GM12801 (cell line): Measurements from ENCODE around the gene USP35.

Experiments
- TF ChIP-seq, protein P1 (sequence below): IDR thresholded peaks from one replicate; pipeline ENCODE4 v1.5.1; 2011; ENCODE audit warnings: control low read depth; ENCODE audit not compliant: insufficient read length; ENCODE audit errors: extremely low read depth

The USP35 gene

DNA sequence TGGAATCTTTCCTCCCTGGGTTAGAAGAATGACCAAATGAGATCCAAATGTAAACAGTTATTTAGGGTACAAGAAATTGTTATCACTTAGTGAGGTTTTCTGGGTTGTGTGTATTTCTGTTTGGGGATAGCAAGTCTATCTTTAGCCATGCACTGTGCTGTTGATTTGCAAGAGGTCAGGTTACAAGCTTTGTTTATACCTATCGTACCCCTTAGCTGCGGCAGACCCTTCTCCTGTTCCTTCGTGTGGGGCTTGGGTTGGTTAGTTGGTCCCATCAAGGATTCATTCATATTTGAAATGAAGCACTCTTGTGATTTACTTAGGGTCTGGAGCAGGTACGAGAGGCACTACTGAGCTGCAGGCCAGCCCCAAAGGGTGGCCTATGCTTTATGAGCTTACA lies 72.6 kb downstream of the USP35 start:
- TF ChIP-seq, protein P1, sequence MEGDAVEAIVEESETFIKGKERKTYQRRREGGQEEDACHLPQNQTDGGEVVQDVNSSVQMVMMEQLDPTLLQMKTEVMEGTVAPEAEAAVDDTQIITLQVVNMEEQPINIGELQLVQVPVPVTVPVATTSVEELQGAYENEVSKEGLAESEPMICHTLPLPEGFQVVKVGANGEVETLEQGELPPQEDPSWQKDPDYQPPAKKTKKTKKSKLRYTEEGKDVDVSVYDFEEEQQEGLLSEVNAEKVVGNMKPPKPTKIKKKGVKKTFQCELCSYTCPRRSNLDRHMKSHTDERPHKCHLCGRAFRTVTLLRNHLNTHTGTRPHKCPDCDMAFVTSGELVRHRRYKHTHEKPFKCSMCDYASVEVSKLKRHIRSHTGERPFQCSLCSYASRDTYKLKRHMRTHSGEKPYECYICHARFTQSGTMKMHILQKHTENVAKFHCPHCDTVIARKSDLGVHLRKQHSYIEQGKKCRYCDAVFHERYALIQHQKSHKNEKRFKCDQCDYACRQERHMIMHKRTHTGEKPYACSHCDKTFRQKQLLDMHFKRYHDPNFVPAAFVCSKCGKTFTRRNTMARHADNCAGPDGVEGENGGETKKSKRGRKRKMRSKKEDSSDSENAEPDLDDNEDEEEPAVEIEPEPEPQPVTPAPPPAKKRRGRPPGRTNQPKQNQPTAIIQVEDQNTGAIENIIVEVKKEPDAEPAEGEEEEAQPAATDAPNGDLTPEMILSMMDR, result no peak

DNA sequence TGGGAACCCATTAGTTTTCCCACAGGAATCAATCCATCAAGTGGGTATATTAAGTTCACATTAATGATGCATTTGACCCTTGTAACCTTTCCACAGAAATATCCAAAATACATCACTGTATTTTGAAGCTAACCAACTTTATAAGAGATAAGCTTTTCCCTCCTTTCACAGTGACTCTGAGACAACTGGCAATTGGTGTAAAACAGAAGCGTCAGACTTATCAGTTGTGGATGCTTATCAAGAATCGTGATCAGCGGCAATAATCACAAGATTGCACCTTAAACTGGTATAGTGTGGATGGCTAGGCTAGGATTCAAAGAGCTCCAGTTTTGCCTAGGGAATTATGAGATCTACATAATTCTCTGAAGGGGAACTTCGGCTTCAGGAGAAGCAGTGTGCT lies 73.1 kb downstream of the USP35 start:
- TF ChIP-seq, protein P1, result no peak

DNA sequence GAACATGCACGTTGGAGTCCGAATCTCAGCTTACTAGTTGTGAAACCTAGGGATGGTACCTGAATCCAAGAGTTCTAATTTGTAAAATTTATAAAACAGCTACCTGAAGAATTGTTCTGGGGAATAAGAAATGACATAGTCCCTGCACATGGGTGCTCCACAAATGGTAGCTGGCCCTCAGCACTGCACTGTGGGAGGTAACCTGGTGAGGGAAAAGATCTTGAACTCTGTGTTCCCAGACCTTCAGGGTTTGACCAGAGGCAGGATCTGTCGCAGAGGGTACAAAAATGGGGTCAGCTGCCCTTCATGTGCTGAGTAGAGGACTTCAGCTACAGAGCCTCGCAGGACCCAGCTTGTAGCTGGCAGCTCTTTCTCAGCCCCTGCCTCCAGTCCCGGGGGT lies 73.5 kb downstream of the USP35 start:
- TF ChIP-seq, protein P1, result no peak

DNA sequence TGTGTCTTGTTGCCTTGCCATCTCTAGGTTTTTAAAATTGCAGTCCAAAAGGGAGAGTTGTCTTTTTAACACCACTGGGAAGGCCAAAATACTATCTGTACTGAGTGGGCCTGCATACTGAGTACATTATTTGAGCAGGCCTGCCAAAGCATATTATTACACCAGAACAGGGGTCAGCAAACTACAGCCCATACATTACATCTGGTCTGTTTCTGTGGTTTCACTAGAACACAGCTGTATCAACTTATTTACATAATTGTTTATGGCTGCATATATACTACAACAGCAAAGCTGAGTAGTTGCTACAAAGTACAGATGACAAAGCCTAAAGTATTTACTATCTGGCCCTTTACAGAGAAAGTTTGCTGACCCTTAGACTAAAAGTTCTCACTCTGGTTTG lies 74.0 kb downstream of the USP35 start:
- TF ChIP-seq, protein P1, result no peak
